Measurements from ENCODE around the gene CCDC120. TPM values are rescaled to one million over a fixed set of nuclear protein-coding genes. Genes with fewer than 3 reads are reported as not detected.
A peak's percentile ranks its signal among the peaks of the same experiment; 100 is the strongest.

The CCDC120 gene
- total RNA-seq, 1 experiment from 2014 or later = 14.5 TPM

GRCh38 chrX:49116076-49116475 is 57.3 kb downstream of the CCDC120 start:
- no peak for TF ChIP-seq CTCF (conservative IDR thresholded peaks at IDR 0.05)
- Mint-ChIP-seq H3K9me3 (peaks cover 65 to 68% of the 10 kb centered on the region in 2 experiments), H3K27me3 (ENCODE audit: low read depth) (no peaks in the 10 kb centered on the region; the same call in 1 of the 2 replicates), H3K27ac (peak overlapping the region in 1 of 3 experiments; percentile 34; a peak in 1 of 7 replicates), H3K36me3 (ENCODE audit: insufficient read depth in 1 of 3, low read depth in 3 of 3) (peaks cover 27 to 55% (median 47%) of the 10 kb centered on the region in 3 experiments), H3K4me1 (no peaks in the 10 kb centered on the region), H3K4me3 (no peak overlapping the region)
- WGBS (ENCODE audit: extremely low coverage, insufficient read length, low lambda C conversion rate) = no CpG with 5 or more reads among the region's 8 CpGs
- H2BK12ac ChIP-seq (ENCODE audit: insufficient read length, low read depth, low read length) = no peak overlapping the region
- no peak overlapping the region for H3K27ac ChIP-seq (ENCODE audit: insufficient read length, low read depth, low read length)
- H2BK5ac ChIP-seq (ENCODE audit: insufficient read length, low read length) = no peak overlapping the region
- H4K20me1 ChIP-seq (ENCODE audit: control insufficient read depth, insufficient read depth, insufficient read length) = no peaks in the 10 kb centered on the region
- H3T11ph ChIP-seq (ENCODE audit: low read length) = no peak overlapping the region
- H3K23ac ChIP-seq (ENCODE audit: insufficient read length, low read depth, low read length) = no peak overlapping the region
- H3K27me3 ChIP-seq (ENCODE audit: insufficient read depth, low read length) = no peaks in the 10 kb centered on the region
- H2BK20ac ChIP-seq (ENCODE audit: low read depth, low read length, poor library complexity, severe bottlenecking) = no peak overlapping the region
- no peaks in the 10 kb centered on the region for H3K4me1 ChIP-seq (ENCODE audit: insufficient read depth, low read length)
- no peak for DNase-seq
- H3K14ac ChIP-seq (ENCODE audit: insufficient read depth, low read length) = no peak overlapping the region
- H2AK5ac ChIP-seq (ENCODE audit: insufficient read length, low read length) = no peak overlapping the region
- H2BK15ac ChIP-seq (ENCODE audit: low read depth, low read length) = no peak overlapping the region
- no peak overlapping the region for H2AFZ ChIP-seq (ENCODE audit: low read length)
- H4K91ac ChIP-seq (ENCODE audit: insufficient read length, low read depth, low read length) = no peak overlapping the region
- no peak overlapping the region for H3K4ac ChIP-seq (ENCODE audit: low read depth, low read length)
- H4K8ac ChIP-seq (replicated peaks; ENCODE audit: insufficient read length, low read depth, low read length) = no peak overlapping the region
- H3K56ac ChIP-seq (ENCODE audit: insufficient read length, low read depth, low read length) = no peak overlapping the region
- no peak overlapping the region for H2BK120ac ChIP-seq (ENCODE audit: low read depth, low read length, poor library complexity, severe bottlenecking)
- H3K18ac ChIP-seq (ENCODE audit: insufficient read length, low read depth, low read length) = no peak overlapping the region
- H3K4me2 ChIP-seq (ENCODE audit: insufficient read depth, insufficient read length, low read length) = no peak overlapping the region
- H3K79me2 ChIP-seq (ENCODE audit: insufficient read depth, low read length) = no peaks in the 10 kb centered on the region
- peaks cover under 1% of the 10 kb centered on the region for H3K9me3 ChIP-seq (ENCODE audit: control insufficient read depth, low read depth, low read length)
- no peak overlapping the region for H3K9ac ChIP-seq (ENCODE audit: extremely low read depth, insufficient read length, low read length)
- H3K23me2 ChIP-seq (ENCODE audit: insufficient read length, low read depth, low read length, poor library complexity, severe bottlenecking) = no peaks in the 10 kb centered on the region
- no peak overlapping the region for H4K5ac ChIP-seq (ENCODE audit: insufficient read length, low read depth, low read length)
- no peaks in the 10 kb centered on the region for H3K79me1 ChIP-seq (ENCODE audit: insufficient read depth, low read depth, low read length, poor library complexity, severe bottlenecking)

All from H9 (cell line).